ENCODE results near the gene CBFB. TPM values are rescaled to one million over a fixed set of nuclear protein-coding genes. Genes with fewer than 3 reads are reported as not detected.
"Not testable (repeated sequence)": the region's sequence is repeated elsewhere in the genome, so short reads cannot be mapped to it uniquely, and the experiment has no call there.

Gene CBFB
- total RNA-seq, 1 donor from 2014 or later = 59.1 TPM

DNA sequence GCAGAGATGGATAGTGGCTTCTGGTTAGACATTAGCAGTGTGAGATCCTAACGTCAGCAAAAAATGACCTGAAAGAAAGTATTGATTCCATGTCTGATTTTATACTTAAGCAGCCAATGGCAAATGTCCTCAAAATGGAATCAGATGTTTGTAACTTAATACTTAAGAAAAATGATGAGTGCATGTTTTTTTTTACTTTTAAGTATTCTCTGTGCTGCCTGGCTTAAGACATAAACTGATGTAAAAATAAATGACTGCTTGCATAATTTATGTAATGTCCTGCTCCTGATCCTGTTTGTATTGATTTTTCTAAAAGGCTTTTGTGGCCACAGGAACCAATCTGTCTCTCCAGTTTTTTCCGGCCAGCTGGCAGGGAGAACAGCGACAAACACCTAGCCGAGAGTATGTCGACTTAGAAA lies 7.4 kb downstream of the CBFB start:
- peaks cover 3 to 8% of the 10 kb centered on the region in 2 donors for H3K4me1 ChIP-seq
- H3K27me3 ChIP-seq = no peaks in the 10 kb centered on the region
- intact Hi-C loops (cut with DNase I) = no loop called here
- no peak overlapping the region for H3K27ac ChIP-seq
- peaks cover 4 to 9% of the 10 kb centered on the region in 2 donors for H3K36me3 ChIP-seq
- no peaks in the 10 kb centered on the region for H3K9me3 ChIP-seq
- TF ChIP-seq CTCF (IDR thresholded peaks at IDR 0.05) = no peak
- no peak for DNase-seq (ENCODE audit: low spot score in 2 of 2)
- H3K4me3 ChIP-seq = no peak overlapping the region

GRCh38 chr16:67039260-67040020 lies 10.5 kb downstream of the CBFB start:
- H3K9me3 ChIP-seq = no peaks in the 10 kb centered on the region
- no peak overlapping the region for H3K4me3 ChIP-seq
- H3K36me3 ChIP-seq = peaks cover 4 to 7% of the 10 kb centered on the region in 2 donors
- no peak overlapping the region for H3K27ac ChIP-seq
- no peak for DNase-seq (ENCODE audit: low spot score in 2 of 2)
- intact Hi-C loops (cut with DNase I) = no loop called here
- TF ChIP-seq CTCF (IDR thresholded peaks at IDR 0.05) = no peak
- peaks cover 0 to 2% of the 10 kb centered on the region in 2 donors for H3K4me1 ChIP-seq
- no peaks in the 10 kb centered on the region for H3K27me3 ChIP-seq

DNA sequence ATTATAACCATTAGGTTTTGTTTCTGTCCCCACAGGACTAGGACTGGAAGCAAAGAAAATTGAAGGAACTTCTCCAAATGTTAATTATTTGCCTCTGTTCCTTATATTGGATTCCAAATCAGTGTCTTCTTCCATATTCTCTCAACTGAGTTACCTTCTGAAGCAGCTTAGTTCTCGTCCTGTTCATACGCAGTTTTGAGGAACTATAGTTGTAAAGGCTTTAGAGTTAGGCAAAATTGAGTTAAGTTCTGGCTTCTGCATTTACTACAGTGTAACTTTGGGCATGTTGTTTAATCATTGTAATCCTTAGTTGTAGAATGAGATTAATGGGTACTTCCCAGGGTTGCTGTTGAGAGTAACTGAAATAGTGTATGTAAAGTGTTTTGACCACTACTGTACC lies 11.2 kb downstream of the CBFB start:
- Histone ChIP-seq H3K27me3 (no peaks in the 10 kb centered on the region), H3K36me3 (peaks cover 4 to 7% of the 10 kb centered on the region in 2 donors), H3K27ac (no peak overlapping the region), H3K4me1 (peaks cover 0 to 2% of the 10 kb centered on the region in 2 donors), H3K9me3 (no peaks in the 10 kb centered on the region), H3K4me3 (no peak overlapping the region)
- TF ChIP-seq CTCF (IDR thresholded peaks at IDR 0.05) = no peak
- intact Hi-C loops (cut with DNase I) = no loop called here
- no peak for DNase-seq (ENCODE audit: low spot score in 2 of 2)

- TF ChIP-seq CTCF (IDR thresholded peaks at IDR 0.05) = no peak
- H3K36me3 ChIP-seq = peaks cover 4 to 8% of the 10 kb centered on the region in 2 donors
Measured at GRCh38 chr16:67040906-67041305, 12.0 kb downstream of the CBFB start.

DNA sequence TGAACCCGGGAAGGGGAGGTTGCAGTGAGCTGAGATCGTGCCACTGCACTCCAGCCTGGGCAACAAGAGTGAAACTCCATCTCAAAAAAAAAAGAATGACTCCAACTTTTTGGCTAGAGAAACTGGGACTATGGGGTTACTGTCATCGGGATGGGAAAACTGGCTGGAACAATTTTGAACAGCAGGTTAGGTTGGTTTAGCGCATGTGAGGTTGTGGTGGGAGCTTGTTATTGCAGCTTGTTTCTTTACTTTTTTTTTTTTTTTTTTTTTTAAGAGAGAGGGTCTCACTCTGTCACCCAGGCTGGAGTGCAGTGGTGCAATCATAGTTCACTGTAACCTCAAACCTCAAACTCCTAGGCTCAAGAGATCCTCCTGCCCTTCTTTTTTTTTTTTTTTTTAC lies 12.6 kb downstream of the CBFB start:
- H3K4me1 ChIP-seq; H3K4me3 ChIP-seq; H3K27ac ChIP-seq; H3K9me3 ChIP-seq; H3K27me3 ChIP-seq; DNase-seq (ENCODE audit: low spot score in 2 of 2); intact Hi-C loops (cut with DNase I): not testable (repeated sequence)
- peaks cover 4 to 11% of the 10 kb centered on the region in 2 donors for H3K36me3 ChIP-seq

More at GRCh38 chr16:67040906-67041305, 12.0 kb downstream of the CBFB start:
- Histone ChIP-seq H3K4me3 (no peak overlapping the region), H3K27me3 (no peaks in the 10 kb centered on the region), H3K27ac (no peak overlapping the region), H3K9me3 (no peaks in the 10 kb centered on the region), H3K4me1 (peaks cover 0 to 2% of the 10 kb centered on the region in 2 donors)
- intact Hi-C loops (cut with DNase I) = no loop called here
- DNase-seq (ENCODE audit: low spot score in 2 of 2) = no peak

GRCh38 chr16:67043420-67043819 lies 14.5 kb downstream of the CBFB start:
- H3K36me3 ChIP-seq = peaks cover 0 to 4% of the 10 kb centered on the region in 2 donors
- intact Hi-C loops (cut with DNase I) = no loop called here
- H3K9me3 ChIP-seq = no peaks in the 10 kb centered on the region
- no peak overlapping the region for H3K4me3 ChIP-seq
- H3K27ac ChIP-seq = no peak overlapping the region
- no peak for TF ChIP-seq CTCF (IDR thresholded peaks at IDR 0.05)
- H3K4me1 ChIP-seq = peaks cover 0 to 2% of the 10 kb centered on the region in 2 donors
- no peaks in the 10 kb centered on the region for H3K27me3 ChIP-seq
- no peak for DNase-seq (ENCODE audit: low spot score in 2 of 2)
